COR-L47 (cell line): ENCODE measurements around the gene ZBTB16.

Source experiments
- DNase-seq: peaks from one replicate; lab custom pipeline; 2025; lab: John Stamatoyannopoulos, UW

ZBTB16 gene

DNA sequence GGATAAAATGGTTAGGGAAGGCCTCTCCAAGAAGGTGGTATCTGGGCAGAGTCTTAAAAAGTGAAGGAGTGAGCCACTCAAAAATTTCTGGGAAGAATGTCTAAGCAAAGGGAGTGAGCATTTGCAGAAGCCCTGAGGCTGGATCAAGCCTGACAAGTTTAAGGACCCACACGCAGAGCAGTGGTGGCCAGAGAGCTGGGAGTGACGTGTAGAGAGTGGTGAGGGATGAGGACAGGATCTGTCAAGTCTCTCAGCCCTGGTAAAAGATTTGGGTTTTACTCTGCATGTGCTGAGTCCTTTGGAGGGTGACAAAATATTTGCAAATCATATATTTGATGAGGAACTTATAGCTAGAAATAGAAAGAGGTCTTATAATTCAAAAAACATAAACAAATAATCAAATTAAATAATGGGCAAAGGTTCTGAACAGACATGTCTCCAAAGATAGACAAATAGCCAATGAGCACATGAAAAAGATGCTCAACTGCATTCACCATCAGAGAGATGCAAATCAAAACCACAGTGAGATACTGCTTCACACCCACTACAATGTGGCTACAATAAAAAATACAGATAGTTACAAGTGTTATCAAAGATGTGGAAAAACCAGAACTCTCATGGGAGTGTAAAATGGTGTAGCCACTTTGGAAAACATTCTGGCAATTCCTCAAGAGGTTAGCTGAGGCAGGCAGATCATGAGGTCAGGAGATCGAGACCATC, 129.5 kb downstream of the ZBTB16 start:
- no peak for DNase-seq

DNA sequence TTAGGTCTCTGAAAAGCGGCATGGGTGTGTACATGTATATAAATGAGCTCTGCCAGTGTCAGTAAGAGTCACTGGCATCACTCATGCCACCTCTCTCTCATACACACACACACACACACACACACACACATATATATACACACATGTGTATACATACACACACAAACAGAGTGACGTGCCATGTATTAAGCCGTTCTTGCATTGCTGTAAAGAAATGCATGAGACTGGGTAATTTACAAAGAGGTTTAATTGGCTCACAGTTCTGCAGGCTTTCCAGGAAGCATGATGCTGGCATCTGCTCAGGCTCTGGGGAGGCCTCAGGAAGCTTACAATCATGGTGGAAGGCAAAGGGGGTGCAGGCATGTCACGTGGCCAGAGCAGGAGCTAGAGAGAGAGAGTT, 131.1 kb downstream of the ZBTB16 start:
- no peak for DNase-seq

DNA sequence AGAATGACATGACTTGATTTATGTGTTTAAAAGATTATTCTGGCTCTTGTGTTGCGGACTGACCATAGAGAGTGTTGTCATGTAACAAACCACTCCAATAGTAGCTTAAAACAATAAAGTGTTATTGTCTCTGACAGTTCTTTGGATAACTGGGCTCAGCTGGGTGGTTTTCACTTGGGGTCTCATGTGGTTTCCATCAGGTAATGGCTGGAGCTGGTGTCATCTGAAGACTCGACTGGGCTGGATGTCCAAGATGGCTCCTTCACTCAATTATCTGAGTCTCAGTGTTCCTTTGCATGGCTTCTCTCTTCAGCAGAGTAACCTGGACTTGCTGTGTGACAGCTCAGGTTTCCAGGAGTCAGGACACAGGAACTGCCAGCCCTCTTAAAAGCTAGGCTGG, 132.4 kb downstream of the ZBTB16 start:
- no peak for DNase-seq

DNA sequence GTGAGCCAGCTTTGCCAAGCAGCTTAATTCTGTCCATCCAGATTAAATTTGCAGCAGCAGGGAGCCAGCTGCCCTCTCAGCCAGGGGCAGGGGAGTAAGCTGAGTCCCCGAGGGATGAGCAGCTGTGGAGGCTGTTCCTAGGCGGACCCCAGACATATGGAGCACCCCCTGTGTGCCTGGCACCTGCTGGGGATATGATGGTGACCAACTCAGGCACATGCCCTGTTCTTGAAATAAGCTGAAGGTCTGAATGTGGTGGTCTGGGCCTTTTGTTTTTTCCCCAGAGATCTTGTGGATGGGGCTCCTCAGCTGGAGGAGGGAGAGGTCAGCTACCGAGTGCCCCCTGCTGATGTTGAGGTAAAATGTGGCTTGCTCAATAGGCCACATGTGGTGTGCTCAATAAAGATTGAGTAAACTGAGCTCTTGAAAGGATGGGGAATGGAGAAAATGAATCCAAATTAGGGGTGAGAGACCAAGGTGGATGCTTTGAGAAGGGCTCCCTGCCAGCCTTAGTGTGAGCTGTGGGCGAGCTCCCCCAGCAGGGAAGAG, 133.4 kb downstream of the ZBTB16 start:
- DNase-seq: peak; percentile 40

DNA sequence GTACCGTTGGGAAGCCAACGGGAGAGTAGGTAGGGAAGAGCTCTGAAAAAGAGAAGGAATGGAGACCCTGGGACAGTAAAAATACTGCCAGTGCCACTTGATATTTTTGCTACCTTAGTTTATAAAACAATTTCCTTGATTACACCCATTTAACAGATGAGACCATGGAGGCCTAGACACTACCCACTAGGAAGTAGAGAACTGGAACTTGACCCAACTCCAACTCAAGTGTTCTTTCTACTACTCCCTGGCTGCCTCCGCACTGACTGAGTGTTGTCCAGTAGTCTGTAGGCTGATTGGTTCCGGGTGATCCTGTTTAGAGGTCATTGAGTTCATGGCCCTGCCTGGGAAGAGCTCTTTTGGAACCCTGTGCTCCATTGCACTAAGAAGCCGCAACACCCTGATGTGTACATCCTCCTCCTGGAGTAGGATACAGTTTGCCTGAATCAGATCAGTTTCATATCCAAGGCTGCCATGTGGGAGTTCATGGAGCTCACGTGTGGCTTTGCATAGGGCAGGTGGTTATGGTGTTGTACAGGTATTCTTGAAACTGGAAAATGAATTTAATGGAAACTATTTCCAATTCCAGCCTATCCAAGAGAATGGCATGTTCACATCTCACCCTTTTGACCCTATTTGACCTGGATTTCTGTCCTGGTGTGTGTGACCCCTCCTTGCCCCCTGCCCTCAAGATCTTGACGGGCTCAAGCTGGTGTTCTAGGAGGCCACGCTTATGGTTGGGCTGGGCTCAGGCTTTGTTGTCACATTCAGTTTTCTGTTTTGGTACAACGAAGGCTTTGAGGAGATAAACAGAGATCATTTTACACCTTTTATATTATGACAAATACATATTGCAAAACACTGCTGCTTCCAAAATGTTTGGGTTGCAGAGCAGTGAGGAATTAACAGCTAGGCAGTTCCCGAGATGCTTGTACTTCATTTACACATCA, 134.5 kb downstream of the ZBTB16 start:
- no peak for DNase-seq

DNA sequence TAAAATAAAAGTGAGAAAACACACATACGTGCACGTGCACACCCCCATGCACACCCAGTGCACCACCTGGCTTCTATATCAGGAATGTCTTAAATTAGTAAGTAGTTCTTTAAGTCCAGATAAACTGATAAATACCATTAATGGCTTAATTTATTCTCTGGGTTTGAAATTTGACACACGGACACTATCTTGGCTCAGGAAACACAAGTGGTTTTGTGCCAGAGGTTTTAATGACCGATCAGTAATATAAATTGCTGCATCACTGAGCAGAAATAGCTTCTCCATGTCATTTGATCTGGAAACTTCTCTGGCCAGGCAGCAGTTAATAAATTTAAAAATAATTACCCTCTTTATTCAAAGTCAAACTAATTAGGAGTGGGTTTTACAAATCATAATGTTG, 135.2 kb downstream of the ZBTB16 start:
- no peak for DNase-seq

DNA sequence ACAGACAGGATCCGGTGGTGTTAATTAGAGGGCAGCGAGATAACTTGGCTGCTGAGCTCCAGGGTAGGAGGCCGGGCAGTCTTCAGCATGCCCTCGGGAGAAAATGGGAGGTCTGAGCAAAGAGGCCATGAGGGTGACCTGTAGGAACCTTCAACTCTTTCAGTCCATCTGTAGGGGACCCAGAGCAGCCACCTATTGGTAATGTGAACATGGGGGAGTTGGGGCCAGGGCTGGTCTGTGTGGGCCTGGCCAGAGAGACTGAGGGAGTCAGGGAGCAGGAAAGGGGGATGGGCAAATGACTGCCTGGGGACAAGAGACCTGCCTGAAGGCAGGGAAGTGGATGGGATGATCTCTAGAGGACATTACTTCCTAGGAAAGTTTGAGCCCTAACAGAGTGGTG, 135.6 kb downstream of the ZBTB16 start:
- DNase-seq: no peak

DNA sequence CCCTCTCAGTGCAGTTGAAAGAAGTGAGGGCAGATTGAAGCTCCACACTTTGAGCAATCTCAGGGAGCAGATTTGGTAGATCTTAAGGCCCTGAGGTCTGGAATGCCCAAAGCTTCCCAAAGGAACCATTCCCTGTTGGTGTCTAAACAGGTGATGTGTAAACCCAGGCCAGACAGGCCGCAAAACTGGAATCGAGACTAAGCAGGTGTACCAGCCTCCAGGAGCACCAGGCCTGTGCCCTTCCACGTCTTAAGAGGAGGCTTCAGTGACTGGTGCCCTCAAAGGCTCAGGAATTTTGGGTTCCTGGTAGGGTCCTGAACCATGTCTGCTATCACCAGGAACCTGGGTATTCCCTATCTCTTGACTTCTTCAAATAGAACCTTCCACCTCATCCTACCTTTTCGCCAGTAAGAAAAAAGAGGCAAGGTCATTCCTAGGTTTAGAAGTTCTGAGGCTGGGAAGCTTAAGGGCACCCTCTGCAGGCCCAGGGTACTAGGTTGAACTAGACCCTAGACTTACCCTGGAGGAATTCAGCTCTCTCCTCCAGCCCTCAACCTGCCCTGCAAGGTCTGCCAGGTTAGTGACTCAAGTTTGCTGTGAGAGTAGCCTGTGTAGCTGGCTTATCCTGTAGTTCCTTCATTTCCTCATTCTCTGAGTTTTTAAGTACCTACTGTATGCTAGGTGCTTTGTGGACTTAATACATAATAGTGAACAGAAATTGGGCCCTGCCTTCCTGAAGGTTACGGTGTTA, 136.6 kb downstream of the ZBTB16 start:
- DNase-seq: no peak

DNA sequence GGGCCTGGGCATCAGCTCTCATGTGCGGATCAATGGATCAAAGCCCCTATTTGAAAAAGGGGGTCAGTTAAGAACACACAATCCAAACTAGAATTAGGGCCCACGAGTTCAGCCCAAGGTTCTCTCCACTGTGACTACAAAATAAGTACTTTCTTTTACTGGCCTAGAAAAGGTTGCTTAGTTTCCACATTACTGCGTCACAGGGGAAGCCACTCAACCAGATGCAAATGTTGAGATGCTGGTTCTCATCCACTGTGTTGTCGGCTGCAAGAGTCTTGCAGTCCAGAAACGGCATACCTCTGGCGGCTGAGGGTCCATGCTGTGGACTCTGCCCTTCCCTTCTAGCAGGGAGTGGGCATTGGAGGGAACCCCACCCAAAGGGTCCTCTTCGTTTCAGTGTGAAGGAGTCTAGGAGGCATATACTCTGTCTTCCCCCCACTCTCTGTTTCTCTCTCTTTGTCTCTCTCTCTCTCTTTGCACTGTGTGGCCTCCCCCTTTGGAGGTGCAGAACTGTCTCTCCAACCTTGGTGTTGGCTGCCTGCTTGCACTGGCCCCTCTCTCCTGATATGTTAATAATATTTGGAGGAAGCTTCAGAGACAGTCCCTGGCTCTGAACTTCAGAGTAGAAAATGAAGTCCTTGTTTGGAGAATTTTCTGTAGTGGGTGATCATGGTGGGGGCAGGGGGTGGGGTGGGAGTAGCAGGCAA, 137.6 kb downstream of the ZBTB16 start:
- DNase-seq: no peak

DNA sequence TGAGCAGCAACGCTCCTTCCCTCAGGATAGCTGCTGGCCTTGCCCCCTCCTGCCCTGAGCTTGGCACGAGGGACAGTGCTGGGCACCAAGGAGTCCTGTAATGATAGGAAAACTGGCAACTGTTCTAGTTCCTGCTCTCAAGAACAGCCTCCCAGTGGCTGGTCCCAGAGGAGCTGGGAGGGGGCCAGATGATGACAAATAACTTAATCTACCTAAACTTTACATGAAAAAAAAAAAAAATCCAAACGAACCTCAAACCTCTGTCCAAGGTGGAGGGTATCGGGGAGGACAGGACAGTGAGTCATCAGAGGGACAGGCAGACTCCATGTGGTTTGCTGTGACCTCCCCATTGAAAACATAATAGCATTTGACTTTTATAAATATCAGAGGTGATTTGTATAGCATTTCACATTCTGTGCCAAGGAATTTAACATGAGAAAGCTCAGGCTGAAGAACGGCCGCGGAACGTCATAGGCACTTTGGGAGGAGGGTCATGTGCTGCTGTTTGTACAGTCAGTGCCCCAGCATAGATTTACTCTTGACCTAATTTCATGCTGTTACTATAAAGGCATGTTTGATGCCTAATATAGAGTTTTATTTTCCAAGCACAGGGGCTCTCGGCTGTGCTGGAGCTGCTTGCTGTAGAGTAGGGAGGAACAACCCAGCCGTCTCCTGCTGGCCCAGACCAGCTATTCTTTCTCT, 138.4 kb downstream of the ZBTB16 start:
- DNase-seq: no peak

DNA sequence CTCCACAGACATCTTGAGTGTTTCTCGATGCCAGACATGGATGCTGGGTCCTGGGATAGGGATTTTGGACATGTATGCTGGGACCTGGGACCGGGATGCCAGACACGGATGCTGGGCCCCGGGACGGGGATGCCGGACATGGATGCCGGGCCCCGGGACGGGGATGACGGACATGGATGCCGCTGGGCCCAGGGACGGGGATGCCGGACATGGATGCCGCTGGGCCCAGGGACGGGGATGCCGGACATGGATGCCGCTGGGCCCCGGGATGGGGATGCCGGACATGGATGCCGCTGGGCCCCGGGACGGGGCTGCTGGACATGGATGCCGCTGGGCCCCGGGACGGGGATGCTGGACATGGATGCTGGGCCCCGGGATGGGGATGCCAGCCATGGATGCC, 139.5 kb downstream of the ZBTB16 start:
- DNase-seq: no peak

DNA sequence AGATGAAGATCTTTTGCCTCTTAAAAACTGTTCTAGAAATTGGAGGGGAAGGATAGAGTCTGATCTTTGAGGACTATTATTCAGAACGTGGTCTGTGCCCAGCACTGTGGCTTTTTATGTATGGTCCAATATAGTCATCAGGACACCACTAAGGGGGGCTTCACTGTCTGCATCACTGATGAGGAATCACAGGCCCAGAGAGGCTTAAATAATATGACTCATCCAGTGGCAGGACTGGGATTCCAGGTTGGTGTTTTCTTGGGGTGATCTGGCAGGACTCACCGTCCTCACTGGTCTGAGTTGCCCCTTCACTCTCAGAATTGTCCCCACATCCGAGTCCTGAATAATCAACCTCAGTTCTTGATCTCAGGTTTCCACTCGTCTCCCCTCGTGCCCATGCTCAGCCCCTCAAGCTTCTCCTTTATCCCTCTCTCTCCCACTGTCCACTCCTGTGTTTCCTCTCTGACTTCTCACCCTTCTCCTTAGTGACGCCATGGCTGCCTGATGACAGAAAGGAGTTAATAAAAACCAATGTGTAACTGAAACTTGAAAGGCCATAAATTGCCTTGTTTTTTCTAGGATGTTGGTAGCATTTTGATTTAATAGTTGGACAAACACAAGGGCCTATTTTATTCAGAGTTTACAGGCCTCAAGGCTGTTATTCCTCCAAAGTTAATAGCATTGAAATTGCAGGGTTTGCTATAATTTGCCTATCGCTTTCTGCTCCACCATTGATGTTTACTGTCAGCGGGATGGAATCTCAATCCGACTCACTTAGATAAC, 141.0 kb downstream of the ZBTB16 start:
- DNase-seq: peak; percentile 66

DNA sequence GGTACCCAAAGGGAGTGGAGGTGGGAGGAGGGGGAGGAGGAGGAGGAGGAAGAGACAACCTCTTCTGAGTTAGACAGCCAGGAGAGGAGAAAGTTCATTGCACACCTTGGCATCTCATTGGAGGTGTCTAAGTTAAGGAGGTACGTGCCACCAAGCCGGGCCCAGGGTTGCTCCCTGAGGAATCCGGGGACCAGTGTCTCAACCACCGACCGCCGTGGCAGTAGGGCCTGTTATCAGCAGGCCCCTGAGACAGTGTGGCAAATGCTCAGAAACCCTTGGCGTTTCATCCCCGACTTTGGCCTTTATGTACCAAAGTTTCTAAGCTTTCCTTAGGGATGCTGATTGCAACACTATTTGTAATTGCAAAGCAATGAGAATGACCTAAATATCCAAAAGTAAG, 141.7 kb downstream of the ZBTB16 start:
- DNase-seq: no peak

DNA sequence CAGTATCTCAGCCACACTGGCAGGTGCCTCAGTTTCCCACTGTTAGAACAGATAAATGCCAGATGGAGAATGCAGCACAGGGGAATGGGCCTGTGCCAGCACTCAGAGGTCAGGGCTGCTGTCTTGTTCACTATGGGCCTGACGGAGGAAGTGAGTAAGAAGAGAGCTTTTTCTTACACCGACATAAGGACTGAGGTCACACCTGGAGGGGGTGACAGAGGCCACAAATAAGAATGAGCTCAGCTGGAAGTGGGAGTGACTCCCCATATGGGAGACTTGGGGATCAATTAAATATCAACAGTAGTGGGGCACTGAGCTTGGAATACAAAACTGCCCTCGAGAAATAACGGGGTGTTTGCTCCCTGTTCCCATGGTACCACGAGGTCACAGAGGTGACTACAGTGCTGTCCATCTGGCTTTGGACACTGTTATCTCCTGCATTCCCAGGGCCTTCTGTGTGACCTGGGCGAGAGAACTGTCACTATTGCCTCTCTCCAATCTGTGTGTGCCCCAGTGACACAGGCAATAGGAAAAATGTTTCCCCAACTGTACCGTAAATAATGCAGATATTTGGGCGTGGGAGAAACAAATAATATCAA, 142.6 kb downstream of the ZBTB16 start:
- DNase-seq: no peak

DNA sequence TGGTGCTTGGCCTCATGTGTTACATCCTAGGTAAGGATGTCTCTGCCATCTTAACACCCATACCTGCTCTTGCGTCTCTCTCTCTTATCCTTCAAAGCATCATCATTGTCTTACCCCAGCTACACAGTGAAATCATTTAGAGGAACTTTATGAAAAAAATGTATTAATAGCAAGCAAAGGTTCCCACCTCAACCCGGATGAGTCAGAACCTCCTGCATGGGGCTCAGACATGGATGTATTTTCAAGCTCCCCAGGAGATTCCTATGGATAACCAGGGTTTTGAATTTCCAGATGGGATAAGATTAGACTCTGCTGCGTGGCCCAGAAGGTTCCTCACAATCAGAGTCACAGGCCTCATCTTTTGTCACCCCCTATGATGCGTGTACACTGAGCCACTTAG, 147.6 kb downstream of the ZBTB16 start:
- DNase-seq: no peak

DNA sequence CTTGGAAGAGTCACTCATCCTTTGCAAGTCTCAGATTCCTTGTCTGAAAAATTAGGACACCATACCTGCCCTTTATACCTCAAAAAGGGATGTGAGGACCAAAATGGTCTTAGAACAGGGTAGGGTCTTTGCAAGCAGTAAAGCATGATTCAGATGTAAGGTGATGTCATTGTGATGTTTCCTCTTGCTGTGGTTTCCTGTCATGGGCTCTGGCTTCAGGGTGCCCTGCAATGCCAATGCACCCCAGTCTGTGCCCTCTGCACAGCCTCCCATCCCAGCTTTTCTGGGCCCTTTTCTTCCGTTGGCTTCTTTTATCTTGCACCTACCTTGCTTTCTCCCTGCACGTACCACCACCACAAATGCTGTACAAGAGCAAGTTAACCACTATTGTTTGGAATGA, 148.9 kb downstream of the ZBTB16 start:
- DNase-seq: no peak

DNA sequence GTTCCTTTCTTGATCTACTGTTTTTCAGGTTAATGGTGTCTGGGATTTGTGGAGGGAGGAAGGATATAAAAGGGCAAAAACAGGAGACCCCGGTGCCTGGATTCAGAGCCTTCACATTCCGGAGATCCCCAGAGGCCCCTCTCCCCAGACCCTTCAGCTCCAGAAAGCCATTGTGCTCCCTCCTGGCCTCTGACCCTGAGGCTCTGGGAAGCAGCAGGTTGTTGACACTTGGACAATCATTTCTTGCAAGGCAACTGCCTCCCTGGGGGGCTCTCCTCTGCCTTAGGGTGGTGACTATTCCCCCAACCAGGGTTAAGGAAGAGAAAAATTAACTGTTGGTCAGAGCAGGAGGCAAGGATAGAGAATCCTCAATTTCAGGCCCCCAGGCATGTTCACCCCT, 149.8 kb downstream of the ZBTB16 start:
- no peak for DNase-seq

DNA sequence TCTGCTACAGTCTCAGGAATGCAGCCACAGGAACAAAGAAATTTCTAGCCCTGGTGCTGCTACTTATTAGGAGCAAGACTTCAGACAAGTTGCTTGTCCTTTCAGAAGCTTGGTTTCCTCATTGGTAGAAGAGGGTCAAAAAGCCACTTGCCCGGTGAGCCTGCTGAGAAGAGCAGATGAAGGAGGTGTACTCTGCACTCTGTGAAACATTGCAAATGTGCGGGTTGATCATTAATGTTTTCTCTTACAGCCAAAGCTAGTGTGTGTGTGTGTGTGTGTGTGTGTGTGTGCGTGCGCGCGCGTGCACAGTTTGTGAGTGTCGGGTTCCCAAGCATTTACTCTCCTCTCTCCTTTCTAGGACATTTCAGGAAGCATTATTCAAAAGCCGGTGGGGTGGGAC, 150.4 kb downstream of the ZBTB16 start:
- no peak for DNase-seq

DNA sequence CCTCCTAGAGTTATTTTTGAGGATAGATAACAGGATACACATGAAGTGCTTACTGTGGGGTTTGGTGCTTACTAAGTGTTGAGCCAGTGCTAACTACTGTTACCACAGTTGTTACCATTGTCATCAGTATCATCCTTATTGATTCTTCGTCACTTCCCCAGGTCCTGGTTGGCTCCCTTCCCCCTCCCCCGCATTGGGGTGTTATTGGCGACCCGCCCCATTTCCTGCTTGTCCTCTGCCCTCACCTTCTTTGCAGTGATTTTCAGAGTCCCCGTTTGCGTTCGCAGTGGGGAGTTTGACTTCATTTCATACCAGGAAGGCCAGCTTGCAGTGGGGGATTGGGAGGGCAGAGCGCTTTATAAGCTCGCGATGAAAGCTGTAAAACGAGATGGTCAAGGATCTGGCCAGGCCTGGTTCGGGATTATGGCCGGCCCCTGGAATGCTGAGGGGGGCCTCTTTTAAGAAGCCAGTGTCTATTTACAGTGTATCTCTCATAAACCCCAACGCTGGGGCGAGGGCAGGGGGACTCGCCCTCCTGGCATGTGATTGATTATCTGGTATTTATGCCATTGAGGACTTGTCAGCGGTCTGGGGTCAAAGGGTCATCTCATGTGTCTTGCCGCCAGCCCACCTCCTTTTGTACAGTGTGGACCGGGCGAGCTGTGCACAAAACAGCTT, 152.1 kb downstream of the ZBTB16 start:
- no peak for DNase-seq
